HepG2 (cell line): ENCODE results near the gene CLDN4. TPM values are rescaled to one million over a fixed set of nuclear protein-coding genes. Genes with fewer than 3 reads are reported as not detected.

Experiments
- ATAC-seq: fragments of 200-7000 bp; cut with Tn5 transposase; 3 replicates; pipeline ENCODE4 v1.9.1; 2020; ENCODE audit warnings: mild to moderate bottlenecking, moderate library complexity
- BruUV-seq: library from RNA; stranded (reverse); fragments of 400-500 nt; replicated peaks from 2 replicates; lab custom pipeline; 2021; lab: Mats Ljungman, UMichigan
- CTCF ChIA-PET: fragments of 300-600 bp; formaldehyde crosslinking; extraction: SDS; loops from one replicate; lab custom pipeline; 2021; ENCODE audit warnings: low total read pairs, inconsistent platforms, low intra/inter-chr PET ratio; lab: Yijun Ruan, JAX
- POLR2A ChIA-PET: fragments of 350-600 bp; sonication (Branson Sonifier 250); formaldehyde crosslinking; loops from one replicate; lab custom pipeline; 2020; ENCODE audit warnings: antibody characterized with exemption, inconsistent platforms; lab: Yijun Ruan, JAX
- DNase-seq: peaks from one replicate; pipeline ENCODE4 v3.0.0-alpha.2; 2015; ENCODE audit warnings: low spot score
- FAIRE-seq: peaks from 3 replicates; lab custom pipeline; 2011; peaks lifted over from hg19 to GRCh38; lab: Jason Lieb, UNC
- H2AFZ ChIP-seq: one replicate; pipeline ENCODE4 v1.6.1; 2011; ENCODE audit warnings: low read length, inconsistent platforms
- H3K27ac ChIP-seq: fragments of 300-600 bp; 3 replicates; pipeline ENCODE4 v1.8.0; 2011; ENCODE audit warnings: mixed run types, mild to moderate bottlenecking, mixed read lengths, low read length, inconsistent platforms; ENCODE audit not compliant: insufficient read depth; ENCODE audit errors: extremely low read length
- H3K27me3 ChIP-seq, 2 experiments: fragments of 200-600 bp in 1 of 2; 2 replicates in 1 of 2; 3 replicates in 1 of 2; pipeline versions ENCODE4 v1.6.0 to v1.8.0; 2011; ENCODE audit warnings: low read length in 2 of 2, mild to moderate bottlenecking in 2 of 2, moderate library complexity in 2 of 2, inconsistent platforms in 1 of 2; ENCODE audit not compliant: insufficient read depth in 2 of 2, control insufficient read depth in 1 of 2
- H3K36me3 ChIP-seq, 2 experiments: fragments of 200-600 bp in 1 of 2; replicated peaks in 1 of 2; 2 replicates in 1 of 2; 3 replicates in 1 of 2; pipeline versions ENCODE4 v1.5.1 to v1.8.0; 2011; ENCODE audit warnings: low read length in 2 of 2, inconsistent platforms in 1 of 2; ENCODE audit not compliant: insufficient read depth in 2 of 2, control insufficient read depth in 1 of 2
- H3K4me1 ChIP-seq: 2 replicates; pipeline ENCODE4 v1.5.1; 2012; ENCODE audit warnings: low read length, inconsistent platforms; ENCODE audit not compliant: insufficient read depth
- H3K4me2 ChIP-seq: 2 replicates; pipeline ENCODE4 v1.6.0; 2011; ENCODE audit warnings: low read depth, low read length, inconsistent platforms
- H3K4me3 ChIP-seq, 3 experiments: fragments of 200-600 bp in 1 of 3; sonication (generic), shearing (Covaris generic) in 1 of 3; replicated peaks in 1 of 3; 2 replicates each; pipeline ENCODE4 v1.5.1; 2011 to 2016; ENCODE audit warnings: low read length in 3 of 3, inconsistent platforms in 2 of 3, low read depth in 2 of 3, mild to moderate bottlenecking in 2 of 3, control low read depth in 1 of 3, mixed read lengths in 1 of 3; ENCODE audit not compliant: insufficient read depth in 1 of 3
- H3K79me2 ChIP-seq: one replicate; pipeline ENCODE4 v1.6.1; 2011; ENCODE audit warnings: low read length, inconsistent platforms; ENCODE audit not compliant: insufficient read depth
- H3K9ac ChIP-seq: 2 replicates; pipeline ENCODE4 v1.6.0; 2011; ENCODE audit warnings: mild to moderate bottlenecking, low read depth, low read length, inconsistent platforms; ENCODE audit not compliant: insufficient read depth
- H3K9me3 ChIP-seq: 2 replicates; pipeline ENCODE4 v1.5.1; 2012; ENCODE audit warnings: mild to moderate bottlenecking, low read length
- H4K20me1 ChIP-seq: 2 replicates; pipeline ENCODE4 v1.6.0; 2011; ENCODE audit warnings: inconsistent platforms, mild to moderate bottlenecking, low read length, moderate library complexity; ENCODE audit not compliant: insufficient read depth
- DMTF1 ChIP-seq: sonication (generic); formaldehyde crosslinking; IDR thresholded peaks from 2 replicates; pipeline ENCODE4 v1.4.0; 2020; ENCODE audit warnings: mild to moderate bottlenecking, missing genetic modification reagents
- ELF4 ChIP-seq: sonication (generic); formaldehyde crosslinking; IDR thresholded peaks from 2 replicates; pipeline ENCODE4 v1.5.0; 2020; ENCODE audit warnings: missing genetic modification reagents, mild to moderate bottlenecking, moderate library complexity, borderline replicate concordance
- KDM2A ChIP-seq: sonication (generic); formaldehyde crosslinking; IDR thresholded peaks from 2 replicates; pipeline ENCODE4 v1.4.0; 2020; ENCODE audit warnings: low read depth, missing genetic modification reagents, borderline replicate concordance
- MIXL1 ChIP-seq: IDR thresholded peaks from 2 replicates; pipeline ENCODE4 v1.6.1; 2016
- TBL1XR1 ChIP-seq: fragments of 150-350 bp; IDR thresholded peaks from 2 replicates; pipeline ENCODE4 v1.6.1; 2014; ENCODE audit warnings: borderline replicate concordance, low read length; ENCODE audit not compliant: partially characterized antibody
- TFAP4 ChIP-seq: sonication (generic); IDR thresholded peaks from 2 replicates; pipeline ENCODE4 v1.6.1; 2016; ENCODE audit warnings: low read depth, borderline replicate concordance
- ZNF101 ChIP-seq: sonication (generic); formaldehyde crosslinking; IDR thresholded peaks from 2 replicates; pipeline ENCODE4 v1.4.0; 2020; ENCODE audit warnings: mild to moderate bottlenecking, low read depth, missing genetic modification reagents, borderline replicate concordance
- ZNF263 ChIP-seq: sonication (generic); formaldehyde crosslinking; IDR thresholded peaks from 2 replicates; pipeline ENCODE4 v1.4.0; 2020; ENCODE audit warnings: missing genetic modification reagents
- ZNF563 ChIP-seq: sonication (generic); formaldehyde crosslinking; IDR thresholded peaks from 2 replicates; pipeline ENCODE4 v1.8.0; 2022; ENCODE audit warnings: mild to moderate bottlenecking, moderate library complexity, missing genetic modification reagents
- WGBS: methylation state at CpG from one replicate; pipeline ENCODE4 v1.1.6; 2017; ENCODE audit warnings: low lambda C conversion rate; 5-methylcytosine and 5-hydroxymethylcytosine counted together
- in situ Hi-C: cut with HindIII; loops from 2 replicates; pipeline ENCODE4 v1.10.0; 2017; ENCODE audit warnings: low pct_unique_long_range_greater_than_20kb; ENCODE audit not compliant: extremely low pct_ligation_motif_present
- intact Hi-C: fragments of 100-400 bp; cut with micrococcal nuclease; formaldehyde crosslinking; loops from one replicate; pipeline ENCODE4 v1.10.0; 2022; ENCODE audit not compliant: unreplicated experiment
- polyA plus RNA-seq, 8 experiments: library from polyadenylated mRNA; depleted of rRNA in 3 of 8; stranded (reverse) in 7 of 8; unstranded in 1 of 8; fragments of >200 nt; fragmentation: Illumina TruSeq in 4 of 8; extraction: Trizol in 4 of 8; gene quantifications; 2 replicates each; pipeline versions ENCODE4 v1.2.1 to v1.2.3, GENCODE V29; 2011 to 2016; ENCODE audit warnings: low read depth in 4 of 8, missing spikeins in 1 of 8, mixed read lengths in 1 of 8; ENCODE audit not compliant: insufficient read depth in 1 of 8
- total RNA-seq, 5 experiments: library from RNA; depleted of rRNA; stranded (reverse); fragments of >200 nt; fragmentation: Illumina TruSeq; extraction: Trizol; gene quantifications; 2 replicates each; pipeline ENCODE4 v1.2.3, GENCODE V29; 2016; ENCODE audit warnings: low read depth in 1 of 5
- TF ChIP-seq, protein P1 (sequence below), 2 experiments: fragments of 450-650 bp in 1 of 2; sonication (generic) in 1 of 2; formaldehyde crosslinking in 1 of 2; IDR thresholded peaks; 2 replicates each; pipeline versions ENCODE4 v1.6.1 to v1.8.0; 2016 to 2022; ENCODE audit warnings: antibody characterized with exemption in 1 of 2, mild to moderate bottlenecking in 1 of 2, missing genetic modification reagents in 1 of 2
- TF ChIP-seq, protein P2 (sequence below): sonication (generic); formaldehyde crosslinking; IDR thresholded peaks from 2 replicates; pipeline ENCODE4 v1.5.1; 2020; ENCODE audit warnings: missing genetic modification reagents, mild to moderate bottlenecking, borderline replicate concordance

Gene CLDN4
- total and polyA plus RNA-seq, 2 of the 13 experiments (the other 11 are each of a cell fraction or from before 2014, with no cell fraction given): 28.2 to 35.7 TPM

- Histone ChIP-seq H3K79me2 (no peaks in the 10 kb centered on the region), H3K27ac (no peak overlapping the region), H3K4me2 (no peak overlapping the region), H3K4me3 (no peak overlapping the region), H4K20me1 (no peaks in the 10 kb centered on the region), H3K9me3 (no peaks in the 10 kb centered on the region), H2AFZ (no peak overlapping the region), H3K36me3 (no peaks in the 10 kb centered on the region), H3K9ac (no peak overlapping the region), H3K27me3 (peaks cover 1 to 2% of the 10 kb centered on the region in 2 experiments; a peak in 1 of 5 replicates), H3K4me1 (peaks cover 13% of the 10 kb centered on the region)
- CTCF ChIA-PET: no interaction called here
- POLR2A ChIA-PET: no interaction called here
- BruUV-seq: no TSS peak
- DNase-seq (no peak), FAIRE-seq (no peak), ATAC-seq (no peak)
- in situ Hi-C loops: no loop called here
- 15% methylated on average over 4 of the region's 4 CpGs for WGBS
- intact Hi-C loops: no loop called here
- TF ChIP-seq ZNF263 (CRISPR knock-in tag): no peak
- no peak for TF ChIP-seq ZNF101 (CRISPR knock-in tag)
- TF ChIP-seq KDM2A (CRISPR knock-in tag): no peak
- no peak for TF ChIP-seq DMTF1
- no peak for TF ChIP-seq ELF4 (CRISPR knock-in tag)
- TF ChIP-seq, protein P1, sequence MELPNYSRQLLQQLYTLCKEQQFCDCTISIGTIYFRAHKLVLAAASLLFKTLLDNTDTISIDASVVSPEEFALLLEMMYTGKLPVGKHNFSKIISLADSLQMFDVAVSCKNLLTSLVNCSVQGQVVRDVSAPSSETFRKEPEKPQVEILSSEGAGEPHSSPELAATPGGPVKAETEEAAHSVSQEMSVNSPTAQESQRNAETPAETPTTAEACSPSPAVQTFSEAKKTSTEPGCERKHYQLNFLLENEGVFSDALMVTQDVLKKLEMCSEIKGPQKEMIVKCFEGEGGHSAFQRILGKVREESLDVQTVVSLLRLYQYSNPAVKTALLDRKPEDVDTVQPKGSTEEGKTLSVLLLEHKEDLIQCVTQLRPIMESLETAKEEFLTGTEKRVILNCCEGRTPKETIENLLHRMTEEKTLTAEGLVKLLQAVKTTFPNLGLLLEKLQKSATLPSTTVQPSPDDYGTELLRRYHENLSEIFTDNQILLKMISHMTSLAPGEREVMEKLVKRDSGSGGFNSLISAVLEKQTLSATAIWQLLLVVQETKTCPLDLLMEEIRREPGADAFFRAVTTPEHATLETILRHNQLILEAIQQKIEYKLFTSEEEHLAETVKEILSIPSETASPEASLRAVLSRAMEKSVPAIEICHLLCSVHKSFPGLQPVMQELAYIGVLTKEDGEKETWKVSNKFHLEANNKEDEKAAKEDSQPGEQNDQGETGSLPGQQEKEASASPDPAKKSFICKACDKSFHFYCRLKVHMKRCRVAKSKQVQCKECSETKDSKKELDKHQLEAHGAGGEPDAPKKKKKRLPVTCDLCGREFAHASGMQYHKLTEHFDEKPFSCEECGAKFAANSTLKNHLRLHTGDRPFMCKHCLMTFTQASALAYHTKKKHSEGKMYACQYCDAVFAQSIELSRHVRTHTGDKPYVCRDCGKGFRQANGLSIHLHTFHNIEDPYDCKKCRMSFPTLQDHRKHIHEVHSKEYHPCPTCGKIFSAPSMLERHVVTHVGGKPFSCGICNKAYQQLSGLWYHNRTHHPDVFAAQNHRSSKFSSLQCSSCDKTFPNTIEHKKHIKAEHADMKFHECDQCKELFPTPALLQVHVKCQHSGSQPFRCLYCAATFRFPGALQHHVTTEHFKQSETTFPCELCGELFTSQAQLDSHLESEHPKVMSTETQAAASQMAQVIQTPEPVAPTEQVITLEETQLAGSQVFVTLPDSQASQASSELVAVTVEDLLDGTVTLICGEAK (IDR thresholded peaks at IDR 0.05): no peak
- TF ChIP-seq, protein P1 (CRISPR knock-in tag; IDR thresholded peaks at IDR 0.05): no peak
- TF ChIP-seq, protein P2, sequence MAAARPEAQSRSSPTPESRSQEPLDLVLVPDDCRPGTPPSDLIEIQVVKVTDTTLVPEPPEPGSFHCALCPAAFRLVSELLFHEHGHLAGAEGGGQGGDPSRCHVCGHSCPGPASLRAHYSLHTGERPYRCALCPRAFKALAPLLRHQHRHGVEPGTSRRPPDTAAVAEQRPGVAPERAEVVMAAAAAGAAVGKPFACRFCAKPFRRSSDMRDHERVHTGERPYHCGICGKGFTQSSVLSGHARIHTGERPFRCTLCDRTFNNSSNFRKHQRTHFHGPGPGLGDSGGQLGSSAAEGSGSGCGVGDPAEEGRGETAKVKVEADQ (CRISPR knock-in tag): no peak
- no peak for TF ChIP-seq ZNF563
- no peak for TF ChIP-seq MIXL1 (CRISPR knock-in tag)
- TF ChIP-seq TBL1XR1: no peak
- no peak for TF ChIP-seq TFAP4
These were observed 28.3 kb upstream of the CLDN4 start for GRCh38 chr7:73802459-73802858.
